Measurements from ENCODE around the gene MYCL. TPM values are rescaled to one million over a fixed set of nuclear protein-coding genes. Genes with fewer than 3 reads are reported as not detected.

The MYCL gene
- total RNA-seq, 2 experiments from 2014 or later: 0.12 to 0.26 TPM

- CTCF ChIA-PET: interaction anchor here (1.0 to 2.5 kb wide), 3 partner anchors 11 to 123 kb away, joined by 5 to 13 read pairs (median 6); no protein-coding TSS in a partner anchor
- DNase-seq (no peak), ATAC-seq (no peak)
- no peaks in the 10 kb centered on the region for H3K4me1 Mint-ChIP-seq
- H3K4me3 Mint-ChIP-seq: no peak overlapping the region
- no peak overlapping the region for H3K27ac Mint-ChIP-seq
- peaks cover 45% of the 10 kb centered on the region for H3K27me3 Mint-ChIP-seq
- peaks cover 15% of the 10 kb centered on the region for H3K9me3 Mint-ChIP-seq (ENCODE audit: low read depth)
- H3K36me3 Mint-ChIP-seq: peaks cover 6% of the 10 kb centered on the region
These were observed 6.8 kb upstream of the MYCL start for GRCh38 chr1:39908534-39908933.

GRCh38 chr1:39907528-39908453 is 6.1 kb upstream of the MYCL start:
- CTCF ChIA-PET: interaction anchor here (0.8 to 2.5 kb wide), 5 partner anchors 12 to 124 kb away, joined by 3 to 13 read pairs (median 5); no protein-coding TSS in a partner anchor
- Mint-ChIP-seq H3K9me3 (ENCODE audit: low read depth) (peaks cover 15% of the 10 kb centered on the region), H3K27me3 (peaks cover 52% of the 10 kb centered on the region), H3K27ac (no peak overlapping the region), H3K36me3 (peaks cover 6% of the 10 kb centered on the region), H3K4me3 (no peak overlapping the region), H3K4me1 (peaks cover 2% of the 10 kb centered on the region)
- DNase-seq (no peak), ATAC-seq (no peak)

- ATAC-seq: no peak
- DNase-seq: no peak
- CTCF ChIA-PET: no interaction called here
- peaks cover 6% of the 10 kb centered on the region for H3K36me3 Mint-ChIP-seq
- H3K4me1 Mint-ChIP-seq: peaks cover 7% of the 10 kb centered on the region
- H3K4me3 Mint-ChIP-seq: no peak overlapping the region
- H3K9me3 Mint-ChIP-seq (ENCODE audit: low read depth): peaks cover 15% of the 10 kb centered on the region
- H3K27ac Mint-ChIP-seq: no peak overlapping the region
- H3K27me3 Mint-ChIP-seq: peaks cover 56% of the 10 kb centered on the region
These were observed 3.5 kb upstream of the MYCL start for GRCh38 chr1:39905172-39905571.

- DNase-seq (no peak), ATAC-seq (no peak)
- Mint-ChIP-seq H3K27me3 (peaks cover 70% of the 10 kb centered on the region), H3K4me1 (peaks cover 7% of the 10 kb centered on the region), H3K9me3 (ENCODE audit: low read depth) (no peaks in the 10 kb centered on the region), H3K36me3 (no peaks in the 10 kb centered on the region), H3K27ac (no peak overlapping the region), H3K4me3 (peak overlapping the region; percentile 58)
- CTCF ChIA-PET: interaction anchor here (0.7 to 4.1 kb wide), 40 partner anchors 9 to 436 kb away, joined by 3 to 33 read pairs (median 5); partner anchors contain the start of genes CAP1, MFSD2A and TRIT1
These were observed 717 bp upstream of the MYCL start for GRCh38 chr1:39902460-39902807.

GRCh38 chr1:39901464-39901713 is 328 bp downstream of the MYCL start:
- Mint-ChIP-seq H3K36me3 (no peaks in the 10 kb centered on the region), H3K4me1 (peaks cover 7% of the 10 kb centered on the region), H3K27ac (no peak overlapping the region), H3K9me3 (ENCODE audit: low read depth) (no peaks in the 10 kb centered on the region), H3K4me3 (peak overlapping the region; percentile 22), H3K27me3 (peaks cover 74% of the 10 kb centered on the region)
- ATAC-seq: no peak
- DNase-seq: no peak
- CTCF ChIA-PET: interaction anchor here (0.6 to 4.1 kb wide), 24 partner anchors 9 to 243 kb away, joined by 3 to 33 read pairs (median 7); partner anchors contain the start of genes MFSD2A and TRIT1

GRCh38 chr1:39900662-39901463 is 854 bp downstream of the MYCL start:
- Mint-ChIP-seq H3K4me3 (peak overlapping the region; percentile 60), H3K27ac (no peak overlapping the region), H3K4me1 (peaks cover 7% of the 10 kb centered on the region), H3K9me3 (ENCODE audit: low read depth) (no peaks in the 10 kb centered on the region), H3K27me3 (peaks cover 74% of the 10 kb centered on the region), H3K36me3 (no peaks in the 10 kb centered on the region)
- DNase-seq: no peak
- CTCF ChIA-PET: interaction anchor here (1.4 to 4.1 kb wide), 14 partner anchors 10 to 132 kb away, joined by 5 to 33 read pairs (median 12); partner anchors contain the start of genes MFSD2A and TRIT1
- ATAC-seq: no peak

- Mint-ChIP-seq H3K27me3 (peaks cover 72% of the 10 kb centered on the region), H3K4me3 (no peak overlapping the region), H3K36me3 (no peaks in the 10 kb centered on the region), H3K9me3 (ENCODE audit: low read depth) (no peaks in the 10 kb centered on the region), H3K27ac (no peak overlapping the region), H3K4me1 (peaks cover 7% of the 10 kb centered on the region)
- CTCF ChIA-PET: interaction anchor here (0.5 to 3.1 kb wide), 5 partner anchors 16 to 133 kb away, joined by 3 to 28 read pairs (median 7); partner anchors contain the start of gene MFSD2A
- DNase-seq (no peak), ATAC-seq (no peak)
These were observed 1.8 kb downstream of the MYCL start for GRCh38 chr1:39899611-39900538.

- Mint-ChIP-seq H3K4me3 (no peak overlapping the region), H3K27ac (no peak overlapping the region), H3K4me1 (peaks cover 7% of the 10 kb centered on the region), H3K9me3 (ENCODE audit: low read depth) (no peaks in the 10 kb centered on the region), H3K36me3 (no peaks in the 10 kb centered on the region), H3K27me3 (peaks cover 76% of the 10 kb centered on the region)
- CTCF ChIA-PET: interaction anchor here (0.5 to 1.5 kb wide), 9 partner anchors 15 to 1991 kb away, joined by 3 to 7 read pairs (median 3); no protein-coding TSS in a partner anchor
- ATAC-seq (no peak), DNase-seq (no peak)
These were observed 2.8 kb downstream of the MYCL start for GRCh38 chr1:39898648-39899603.

GRCh38 chr1:39898191-39898590 is 3.5 kb downstream of the MYCL start:
- DNase-seq: no peak
- Mint-ChIP-seq H3K4me1 (peaks cover 6% of the 10 kb centered on the region), H3K9me3 (ENCODE audit: low read depth) (no peaks in the 10 kb centered on the region), H3K27me3 (peaks cover 78% of the 10 kb centered on the region), H3K27ac (no peak overlapping the region), H3K4me3 (no peak overlapping the region), H3K36me3 (no peaks in the 10 kb centered on the region)
- ATAC-seq: no peak
- CTCF ChIA-PET: interaction anchor here (1.0 to 1.4 kb wide), 4 partner anchors 21 to 77 kb away, joined by 3 to 4 read pairs (median 3); no protein-coding TSS in a partner anchor

- Mint-ChIP-seq H3K9me3 (ENCODE audit: low read depth) (no peaks in the 10 kb centered on the region), H3K4me1 (peaks cover 1% of the 10 kb centered on the region), H3K27me3 (peaks cover 77% of the 10 kb centered on the region), H3K27ac (no peak overlapping the region), H3K36me3 (no peaks in the 10 kb centered on the region), H3K4me3 (no peak overlapping the region)
- DNase-seq (no peak), ATAC-seq (no peak)
- CTCF ChIA-PET: no interaction called here
These were observed 4.6 kb downstream of the MYCL start for GRCh38 chr1:39896909-39897685.

GRCh38 chr1:39895731-39896480 is 5.8 kb downstream of the MYCL start:
- DNase-seq (no peak), ATAC-seq (no peak)
- no peaks in the 10 kb centered on the region for H3K36me3 Mint-ChIP-seq
- peaks cover 1% of the 10 kb centered on the region for H3K4me1 Mint-ChIP-seq
- no peak overlapping the region for H3K27ac Mint-ChIP-seq
- H3K9me3 Mint-ChIP-seq (ENCODE audit: low read depth): no peaks in the 10 kb centered on the region
- CTCF ChIA-PET: interaction anchor here (0.5 to 1.6 kb wide), 2 partner anchors 38 to 88 kb away, joined by 3 to 5 read pairs; no protein-coding TSS in a partner anchor
- peaks cover 85% of the 10 kb centered on the region for H3K27me3 Mint-ChIP-seq
- no peak overlapping the region for H3K4me3 Mint-ChIP-seq

Data from activated CD8-positive, alpha-beta memory T cell treated with anti-CD3 and anti-CD28 coated beads, Interleukin-2, amount 10 ng/mL, durations not matched to agents 7 days and 5 days (primary cell).